ENCODE results near the gene PLA2G4E. TPM values are rescaled to one million over a fixed set of nuclear protein-coding genes. Genes with fewer than 3 reads are reported as not detected.

The PLA2G4E gene
- total RNA-seq, 1 experiment from 2014 or later: not detected

- H3K4me2 ChIP-seq (ENCODE audit: low read length): no peak overlapping the region
- ATAC-seq: no peak
- H3K4me1 ChIP-seq (ENCODE audit: control insufficient read depth in 1 of 2, insufficient read depth in 2 of 2, low read length in 2 of 2): peaks cover 6 to 15% of the 10 kb centered on the region in 2 experiments
- no peaks in the 10 kb centered on the region for H4K20me1 ChIP-seq (ENCODE audit: insufficient read depth)
- H3K27ac ChIP-seq (ENCODE audit: low read depth, low read length): no peak overlapping the region
- H3K9me3 ChIP-seq (ENCODE audit: control insufficient read depth in 1 of 2, insufficient read depth in 1 of 2, low read depth in 1 of 2, low read length in 2 of 2): no peaks in the 10 kb centered on the region
- no peak for DNase-seq (ENCODE audit: low read depth, low spot score)
- H3K4me3 ChIP-seq (replicated peaks in 1 of 2; ENCODE audit: low read depth in 1 of 2, low read length in 2 of 2): no peak overlapping the region
- intact Hi-C loops (cut with micrococcal nuclease): no loop called here
- no peak overlapping the region for H3K9ac ChIP-seq (ENCODE audit: low read length)
- TF ChIP-seq CEBPB (IDR thresholded peaks at IDR 0.05; ENCODE audit: low read depth): no peak
- TF ChIP-seq POLR2AphosphoS5 (IDR thresholded peaks at IDR 0.05; ENCODE audit: low read depth, low read length): no peak
- no peak for TF ChIP-seq EZH2 (IDR thresholded peaks at IDR 0.05)
- TF ChIP-seq SIN3A (IDR thresholded peaks at IDR 0.05; ENCODE audit: low read depth): no peak
- TF ChIP-seq, protein P1, sequence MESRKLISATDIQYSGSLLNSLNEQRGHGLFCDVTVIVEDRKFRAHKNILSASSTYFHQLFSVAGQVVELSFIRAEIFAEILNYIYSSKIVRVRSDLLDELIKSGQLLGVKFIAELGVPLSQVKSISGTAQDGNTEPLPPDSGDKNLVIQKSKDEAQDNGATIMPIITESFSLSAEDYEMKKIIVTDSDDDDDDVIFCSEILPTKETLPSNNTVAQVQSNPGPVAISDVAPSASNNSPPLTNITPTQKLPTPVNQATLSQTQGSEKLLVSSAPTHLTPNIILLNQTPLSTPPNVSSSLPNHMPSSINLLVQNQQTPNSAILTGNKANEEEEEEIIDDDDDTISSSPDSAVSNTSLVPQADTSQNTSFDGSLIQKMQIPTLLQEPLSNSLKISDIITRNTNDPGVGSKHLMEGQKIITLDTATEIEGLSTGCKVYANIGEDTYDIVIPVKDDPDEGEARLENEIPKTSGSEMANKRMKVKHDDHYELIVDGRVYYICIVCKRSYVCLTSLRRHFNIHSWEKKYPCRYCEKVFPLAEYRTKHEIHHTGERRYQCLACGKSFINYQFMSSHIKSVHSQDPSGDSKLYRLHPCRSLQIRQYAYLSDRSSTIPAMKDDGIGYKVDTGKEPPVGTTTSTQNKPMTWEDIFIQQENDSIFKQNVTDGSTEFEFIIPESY (IDR thresholded peaks at IDR 0.05; ENCODE audit: extremely low read depth, insufficient replicate concordance, low read length): no peak
- no peak for TF ChIP-seq SRF (IDR thresholded peaks at IDR 0.05; ENCODE audit: low read depth)
- TF ChIP-seq SP1 (IDR thresholded peaks at IDR 0.05; ENCODE audit: low read depth): no peak
- TF ChIP-seq, protein P2, sequence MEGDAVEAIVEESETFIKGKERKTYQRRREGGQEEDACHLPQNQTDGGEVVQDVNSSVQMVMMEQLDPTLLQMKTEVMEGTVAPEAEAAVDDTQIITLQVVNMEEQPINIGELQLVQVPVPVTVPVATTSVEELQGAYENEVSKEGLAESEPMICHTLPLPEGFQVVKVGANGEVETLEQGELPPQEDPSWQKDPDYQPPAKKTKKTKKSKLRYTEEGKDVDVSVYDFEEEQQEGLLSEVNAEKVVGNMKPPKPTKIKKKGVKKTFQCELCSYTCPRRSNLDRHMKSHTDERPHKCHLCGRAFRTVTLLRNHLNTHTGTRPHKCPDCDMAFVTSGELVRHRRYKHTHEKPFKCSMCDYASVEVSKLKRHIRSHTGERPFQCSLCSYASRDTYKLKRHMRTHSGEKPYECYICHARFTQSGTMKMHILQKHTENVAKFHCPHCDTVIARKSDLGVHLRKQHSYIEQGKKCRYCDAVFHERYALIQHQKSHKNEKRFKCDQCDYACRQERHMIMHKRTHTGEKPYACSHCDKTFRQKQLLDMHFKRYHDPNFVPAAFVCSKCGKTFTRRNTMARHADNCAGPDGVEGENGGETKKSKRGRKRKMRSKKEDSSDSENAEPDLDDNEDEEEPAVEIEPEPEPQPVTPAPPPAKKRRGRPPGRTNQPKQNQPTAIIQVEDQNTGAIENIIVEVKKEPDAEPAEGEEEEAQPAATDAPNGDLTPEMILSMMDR (IDR thresholded peaks at IDR 0.05 in 2 of 3, conservative IDR thresholded peaks at IDR 0.05 in 1 of 3; ENCODE audit: borderline replicate concordance in 1 of 3, insufficient read depth in 1 of 3, low read depth in 2 of 3, low read length in 2 of 3): no peak
- TF ChIP-seq CBX3 (IDR thresholded peaks at IDR 0.05; ENCODE audit: low read depth): no peak
- TF ChIP-seq EGR1 (IDR thresholded peaks at IDR 0.05; ENCODE audit: low read depth): no peak
- TF ChIP-seq ZNF274 (IDR thresholded peaks at IDR 0.05; ENCODE audit: low read depth, low read length): no peak
- TF ChIP-seq MAX (IDR thresholded peaks at IDR 0.05): no peak
- TF ChIP-seq ELF1 (IDR thresholded peaks at IDR 0.05; ENCODE audit: borderline replicate concordance, low read depth): no peak
- H2AFZ ChIP-seq (ENCODE audit: low read depth, low read length, poor library complexity, severe bottlenecking): no peak overlapping the region
- no peaks in the 10 kb centered on the region for H3K79me2 ChIP-seq (ENCODE audit: insufficient read depth, low read length)
- POLR2A ChIA-PET: no interaction called here
- H3K36me3 ChIP-seq (ENCODE audit: control insufficient read depth in 1 of 2, insufficient read depth in 2 of 2, low read length in 2 of 2): no peaks in the 10 kb centered on the region
- H3K9me2 ChIP-seq (ENCODE audit: insufficient read depth): no peaks in the 10 kb centered on the region
- no peaks in the 10 kb centered on the region for H3K27me3 ChIP-seq (ENCODE audit: insufficient read depth, low read length)
- no TSS peak for BruUV-seq (replicated peaks)
- RAD21 ChIA-PET (ENCODE audit: low non-redundant PET in 1 of 2, low total read pairs in 2 of 2, uncharacterized antibody in 2 of 2, unreplicated experiment in 2 of 2): no interaction called here
- CTCF ChIA-PET: no interaction called here
Measured at GRCh38 chr15:42012928-42013482, 7.8 kb downstream of the PLA2G4E start.

All from HCT116 (cell line).